ENCODE data around the gene THTPA. TPM values are rescaled to one million over a fixed set of nuclear protein-coding genes. Genes with fewer than 3 reads are reported as not detected.

Gene THTPA
- total RNA-seq, 1 donor from 2014 or later = 11.8 TPM

GRCh38 chr14:23538785-23539184 is 17.3 kb upstream of the THTPA start:
- H3K4me3 Mint-ChIP-seq (ENCODE audit: unreplicated experiment) = no peak overlapping the region
- no peak for TF ChIP-seq CTCF (IDR thresholded peaks at IDR 0.05)
- peaks cover 10% of the 10 kb centered on the region for H3K36me3 Mint-ChIP-seq (ENCODE audit: low read depth)
- no peak overlapping the region for H3K27ac Mint-ChIP-seq (ENCODE audit: unreplicated experiment)
- H3K9me3 Mint-ChIP-seq (ENCODE audit: low read depth) = no peaks in the 10 kb centered on the region
- no peaks in the 10 kb centered on the region for H3K27me3 Mint-ChIP-seq (ENCODE audit: low read depth)
- no peak for DNase-seq (ENCODE audit: low spot score)
- no peaks in the 10 kb centered on the region for H3K4me1 Mint-ChIP-seq (ENCODE audit: low read depth)

GRCh38 chr14:23539248-23540140 is 16.6 kb upstream of the THTPA start:
- DNase-seq (ENCODE audit: low spot score) = no peak
- H3K4me3 Mint-ChIP-seq (ENCODE audit: unreplicated experiment) = no peak overlapping the region
- H3K4me1 Mint-ChIP-seq (ENCODE audit: low read depth) = no peaks in the 10 kb centered on the region
- no peaks in the 10 kb centered on the region for H3K9me3 Mint-ChIP-seq (ENCODE audit: low read depth)
- H3K36me3 Mint-ChIP-seq (ENCODE audit: low read depth) = peaks cover 10% of the 10 kb centered on the region
- no peaks in the 10 kb centered on the region for H3K27me3 Mint-ChIP-seq (ENCODE audit: low read depth)
- peak; percentile 84 for TF ChIP-seq CTCF (IDR thresholded peaks at IDR 0.05)
- peak overlapping the region; percentile 39 for H3K27ac Mint-ChIP-seq (ENCODE audit: unreplicated experiment)

GRCh38 chr14:23540141-23540469 is 16.0 kb upstream of the THTPA start:
- peaks cover 8% of the 10 kb centered on the region for H3K36me3 Mint-ChIP-seq (ENCODE audit: low read depth)
- H3K4me1 Mint-ChIP-seq (ENCODE audit: low read depth) = peaks cover 5% of the 10 kb centered on the region
- DNase-seq (ENCODE audit: low spot score) = no peak
- no peak overlapping the region for H3K27ac Mint-ChIP-seq (ENCODE audit: unreplicated experiment)
- no peaks in the 10 kb centered on the region for H3K27me3 Mint-ChIP-seq (ENCODE audit: low read depth)
- H3K4me3 Mint-ChIP-seq (ENCODE audit: unreplicated experiment) = no peak overlapping the region
- no peaks in the 10 kb centered on the region for H3K9me3 Mint-ChIP-seq (ENCODE audit: low read depth)
- TF ChIP-seq CTCF (IDR thresholded peaks at IDR 0.05) = no peak

- Mint-ChIP-seq H3K27me3 (ENCODE audit: low read depth) (no peaks in the 10 kb centered on the region), H3K36me3 (ENCODE audit: low read depth) (peaks cover 5% of the 10 kb centered on the region), H3K4me1 (ENCODE audit: low read depth) (peaks cover 11% of the 10 kb centered on the region), H3K9me3 (ENCODE audit: low read depth) (no peaks in the 10 kb centered on the region), H3K27ac (ENCODE audit: unreplicated experiment) (no peak overlapping the region), H3K4me3 (ENCODE audit: unreplicated experiment) (no peak overlapping the region)
- TF ChIP-seq CTCF (IDR thresholded peaks at IDR 0.05) = no peak
- peak; percentile 22 for DNase-seq (ENCODE audit: low spot score)
Observed at GRCh38 chr14:23542261-23542660, 13.8 kb upstream of the THTPA start.

GRCh38 chr14:23543403-23543802 is 12.7 kb upstream of the THTPA start:
- no peaks in the 10 kb centered on the region for H3K9me3 Mint-ChIP-seq (ENCODE audit: low read depth)
- no peak overlapping the region for H3K27ac Mint-ChIP-seq (ENCODE audit: unreplicated experiment)
- no peak overlapping the region for H3K4me3 Mint-ChIP-seq (ENCODE audit: unreplicated experiment)
- H3K4me1 Mint-ChIP-seq (ENCODE audit: low read depth) = peaks cover 11% of the 10 kb centered on the region
- DNase-seq (ENCODE audit: low spot score) = peak; percentile 37
- no peaks in the 10 kb centered on the region for H3K27me3 Mint-ChIP-seq (ENCODE audit: low read depth)
- no peak for TF ChIP-seq CTCF (IDR thresholded peaks at IDR 0.05)
- H3K36me3 Mint-ChIP-seq (ENCODE audit: low read depth) = peaks cover 5% of the 10 kb centered on the region

Data from chondrocyte (in vitro differentiated cells).